Activated T-helper 1 cell treated with Interleukin-2 at 50 U/mL for 16 hours (primary cell): Measurements from ENCODE around the gene RDM1.

Experiments
- DNase-seq: peaks from one replicate; pipeline ENCODE4 v3.0.0-alpha.2; 2020; ENCODE audit warnings: low read depth

Gene RDM1

GRCh38 chr17:35932586-35932985 is 2.0 kb upstream of the RDM1 start:
- no peak for DNase-seq

GRCh38 chr17:35931794-35932425 is 1.3 kb upstream of the RDM1 start:
- DNase-seq: no peak

- no peak for DNase-seq
Measured at GRCh38 chr17:35927714-35928113, 2.9 kb downstream of the RDM1 start.

- DNase-seq: no peak
Measured at GRCh38 chr17:35923609-35924114, 6.9 kb downstream of the RDM1 start.

GRCh38 chr17:35920229-35920628 is 10.3 kb downstream of the RDM1 start:
- no peak for DNase-seq

- no peak for DNase-seq
Measured at GRCh38 chr17:35918665-35919064, 11.9 kb downstream of the RDM1 start.

GRCh38 chr17:35917519-35918213 is 12.9 kb downstream of the RDM1 start:
- DNase-seq: no peak

- no peak for DNase-seq
Measured at GRCh38 chr17:35915153-35915964, 15.2 kb downstream of the RDM1 start.

- no peak for DNase-seq
Measured at GRCh38 chr17:35914354-35914753, 16.2 kb downstream of the RDM1 start.

- no peak for DNase-seq
Measured at GRCh38 chr17:35913609-35914008, 17.0 kb downstream of the RDM1 start.

- no peak for DNase-seq
Measured at GRCh38 chr17:35912942-35913341, 17.6 kb downstream of the RDM1 start.

GRCh38 chr17:35912339-35912912 is 18.1 kb downstream of the RDM1 start:
- DNase-seq: no peak

- no peak for DNase-seq
Measured at GRCh38 chr17:35909408-35909807, 21.2 kb downstream of the RDM1 start.

- no peak for DNase-seq
Measured at GRCh38 chr17:35907691-35908090, 22.9 kb downstream of the RDM1 start.

- DNase-seq: no peak
Measured at GRCh38 chr17:35906926-35907637, 23.5 kb downstream of the RDM1 start.

- no peak for DNase-seq
Measured at GRCh38 chr17:35906191-35906925, 24.2 kb downstream of the RDM1 start.

GRCh38 chr17:35903451-35903850 is 27.1 kb downstream of the RDM1 start:
- DNase-seq: no peak

GRCh38 chr17:35901631-35902175 is 28.9 kb downstream of the RDM1 start:
- DNase-seq: no peak

- DNase-seq: no peak
Measured at GRCh38 chr17:35900708-35901480, 29.7 kb downstream of the RDM1 start.

- DNase-seq: no peak
Measured at GRCh38 chr17:35900280-35900679, 30.3 kb downstream of the RDM1 start.
